NOMO-1 treated with dmso at 0.1 percent for 144 hours (cell line): ENCODE results near the gene MAPKAP1.

Experiments used
- DNase-seq: peaks from one replicate; lab custom pipeline; 2025; ENCODE audit not compliant: unreplicated experiment; lab: John Stamatoyannopoulos, UW

Gene MAPKAP1

GRCh38 chr9:125706651-125707471 is at the start of gene MAPKAP1:
MAPKAP1 (minus strand) TSS chr9:125707208; CDS start chr9:125672574, 34,634 bp downstream.
- DNase-seq, result peak; percentile 96

GRCh38 chr9:125756518-125756917 is 49.5 kb upstream of the MAPKAP1 start:
- DNase-seq, result no peak

- no peak for DNase-seq
These were observed 48.3 kb upstream of the MAPKAP1 start for GRCh38 chr9:125755340-125755739.

GRCh38 chr9:125754096-125754495 is 47.1 kb upstream of the MAPKAP1 start:
- DNase-seq, result no peak

GRCh38 chr9:125752070-125752628 is 45.1 kb upstream of the MAPKAP1 start:
- no peak for DNase-seq

GRCh38 chr9:125750627-125751011 is 43.6 kb upstream of the MAPKAP1 start:
- DNase-seq, result no peak

- DNase-seq, result no peak
These were observed 43.1 kb upstream of the MAPKAP1 start for GRCh38 chr9:125749951-125750626.

GRCh38 chr9:125749287-125749935 is 42.4 kb upstream of the MAPKAP1 start:
- DNase-seq, result no peak

- no peak for DNase-seq
These were observed 41.6 kb upstream of the MAPKAP1 start for GRCh38 chr9:125748446-125749099.

- DNase-seq, result no peak
These were observed 40.9 kb upstream of the MAPKAP1 start for GRCh38 chr9:125747765-125748445.

GRCh38 chr9:125747053-125747764 is 40.2 kb upstream of the MAPKAP1 start, which contains the start of gene PBX3:
PBX3 (plus strand) TSS chr9:125747373.
- no peak for DNase-seq

- DNase-seq, result no peak
These were observed 39.7 kb upstream of the MAPKAP1 start for GRCh38 chr9:125746774-125747052.

GRCh38 chr9:125746017-125746773 is 39.2 kb upstream of the MAPKAP1 start:
- DNase-seq, result peak; percentile 99

- no peak for DNase-seq
These were observed 38.6 kb upstream of the MAPKAP1 start for GRCh38 chr9:125745682-125746016.

GRCh38 chr9:125745018-125745417 is 38.0 kb upstream of the MAPKAP1 start:
- DNase-seq, result no peak

- no peak for DNase-seq
These were observed 37.6 kb upstream of the MAPKAP1 start for GRCh38 chr9:125744616-125745015.

- DNase-seq, result no peak
These were observed 36.8 kb upstream of the MAPKAP1 start for GRCh38 chr9:125743682-125744428.

- no peak for DNase-seq
These were observed 35.6 kb upstream of the MAPKAP1 start for GRCh38 chr9:125742657-125743056.

GRCh38 chr9:125739436-125739835 is 32.4 kb upstream of the MAPKAP1 start:
- DNase-seq, result no peak
